ENCODE measurements around the gene ZNF414.

The ZNF414 gene

DNA sequence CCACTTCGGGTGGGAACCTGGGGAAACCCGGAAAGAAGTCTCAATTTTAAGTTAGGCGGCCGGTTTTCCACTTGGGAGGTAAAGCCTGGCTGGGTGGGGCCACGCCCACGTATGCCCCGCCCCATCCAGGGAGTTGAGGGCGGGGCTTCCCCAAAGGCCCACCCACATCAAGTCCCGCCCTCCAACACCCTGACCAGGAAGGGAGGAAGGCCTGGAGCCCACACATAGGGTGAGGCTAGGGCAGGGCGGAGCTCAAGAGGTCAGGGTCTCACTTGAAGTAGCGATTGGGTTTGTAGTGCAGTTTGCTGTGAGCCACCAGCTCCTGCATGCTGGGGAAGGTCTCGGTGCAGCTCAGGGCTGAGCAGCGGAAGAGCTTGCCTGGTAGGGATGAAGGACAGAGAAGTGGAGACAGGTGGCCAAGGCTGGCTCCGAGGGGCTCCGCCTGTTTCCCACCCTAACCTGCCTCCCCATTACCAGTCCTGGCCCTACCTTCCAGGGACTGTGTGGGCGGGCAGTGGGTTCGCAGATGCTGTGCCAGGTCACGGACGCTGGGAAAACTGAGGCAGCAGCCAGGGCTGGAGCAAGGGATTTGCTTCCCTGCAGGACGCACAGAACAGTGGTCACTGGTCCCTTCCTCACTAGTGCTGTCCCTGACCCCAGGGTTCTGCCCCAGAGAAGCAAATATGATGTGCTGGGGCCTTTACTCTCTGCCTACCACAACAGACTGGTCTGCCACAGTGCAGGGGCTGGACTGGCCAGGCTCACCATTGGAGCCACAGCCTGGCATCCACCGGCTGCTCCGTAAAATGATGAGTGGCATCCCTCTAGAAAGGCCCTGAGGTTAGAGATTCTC lies 1.6 kb downstream of the ZNF414 start (continued):
- no peak for TF ChIP-seq ZNF639 (tag by site-specific recombination; IDR thresholded peaks at IDR 0.05)
- no peak for TF ChIP-seq ZNF433 (tag by site-specific recombination; IDR thresholded peaks at IDR 0.05; ENCODE audit: low read depth)
- no peak for TF ChIP-seq ZNF24 (tag by site-specific recombination; IDR thresholded peaks at IDR 0.05)
- TF ChIP-seq ZNF362 (tag by site-specific recombination; IDR thresholded peaks at IDR 0.05): no peak
- peak; percentile 90 for TF ChIP-seq SP2 (tag by site-specific recombination; IDR thresholded peaks at IDR 0.05)
- 0 out of 2 replicates have a peak, but pooled peaks have one; percentile 12 for TF ChIP-seq PATZ1 (tag by site-specific recombination; IDR thresholded peaks at IDR 0.05)
- TF ChIP-seq ZNF2 (tag by site-specific recombination; IDR thresholded peaks at IDR 0.05): no peak
- TF ChIP-seq ZNF302 (tag by site-specific recombination; IDR thresholded peaks at IDR 0.05; ENCODE audit: low read depth): no peak
- TF ChIP-seq ZBTB7A (tag by site-specific recombination; IDR thresholded peaks at IDR 0.05; ENCODE audit: low read depth): no peak
- TF ChIP-seq, protein P1, sequence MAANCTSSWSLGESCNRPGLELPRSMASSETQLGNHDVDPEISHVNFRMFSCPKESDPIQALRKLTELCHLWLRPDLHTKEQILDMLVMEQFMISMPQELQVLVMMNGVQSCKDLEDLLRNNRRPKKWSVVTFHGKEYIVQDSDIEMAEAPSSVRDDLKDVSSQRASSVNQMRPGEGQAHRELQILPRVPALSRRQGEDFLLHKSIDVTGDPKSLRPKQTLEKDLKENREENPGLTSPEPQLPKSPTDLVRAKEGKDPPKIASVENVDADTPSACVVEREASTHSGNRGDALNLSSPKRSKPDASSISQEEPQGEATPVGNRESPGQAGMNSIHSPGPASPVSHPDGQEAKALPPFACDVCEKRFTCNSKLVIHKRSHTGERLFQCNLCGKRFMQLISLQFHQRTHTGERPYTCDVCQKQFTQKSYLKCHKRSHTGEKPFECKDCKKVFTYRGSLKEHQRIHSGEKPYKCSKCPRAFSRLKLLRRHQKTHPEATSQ (tag by site-specific recombination; IDR thresholded peaks at IDR 0.05): no peak
- peak; percentile 49; the same call in 1 of the 2 replicates for TF ChIP-seq EGR2 (tag by site-specific recombination; IDR thresholded peaks at IDR 0.05; ENCODE audit: low read depth)
- peak; percentile 57; the same call in 1 of the 2 replicates for TF ChIP-seq KLF1 (tag by site-specific recombination; IDR thresholded peaks at IDR 0.05)

- Histone ChIP-seq H3K36me3 (ENCODE audit: control insufficient read depth in 2 of 2, insufficient read depth in 1 of 2, low read length in 2 of 2) (peaks cover 0 to 12% of the 10 kb centered on the region in 2 experiments; a peak in 1 of 3 replicates), H3K4me1 (ENCODE audit: control insufficient read depth, insufficient read depth, low read length) (peaks cover 7% of the 10 kb centered on the region; the same call in 1 of the 2 replicates), H3K27ac (ENCODE audit: extremely low read depth, low read depth, low read length) (no peak overlapping the region), H3K4me3 (ENCODE audit: low read depth, low read length) (no peak overlapping the region), H3K9me3 (ENCODE audit: control insufficient read depth, insufficient read depth, low read depth, low read length) (no peaks in the 10 kb centered on the region)
- TF ChIP-seq ZNF335 (tag by site-specific recombination; conservative IDR thresholded peaks at IDR 0.05) (0 out of 2 replicates have a peak, but pooled peaks have one; percentile 21), ZNF449 (tag by site-specific recombination; IDR thresholded peaks at IDR 0.05) (no peak)
- ChIA-PET CTCF (no interaction called here), POLR2A (interaction anchor here (0.8 kb wide), 1 partner anchor 15 kb away, joined by 4 read pairs; no protein-coding TSS in a partner anchor)
These were observed 2.3 kb downstream of the ZNF414 start for GRCh38 chr19:8511573-8512101.
